ENCODE measurements around the gene RNU7-1. TPM values are rescaled to one million over a fixed set of nuclear protein-coding genes. Genes with fewer than 3 reads are reported as not detected.

RNU7-1 gene
- polyA plus RNA-seq, 3 donors from 2014 or later = not detected

DNA sequence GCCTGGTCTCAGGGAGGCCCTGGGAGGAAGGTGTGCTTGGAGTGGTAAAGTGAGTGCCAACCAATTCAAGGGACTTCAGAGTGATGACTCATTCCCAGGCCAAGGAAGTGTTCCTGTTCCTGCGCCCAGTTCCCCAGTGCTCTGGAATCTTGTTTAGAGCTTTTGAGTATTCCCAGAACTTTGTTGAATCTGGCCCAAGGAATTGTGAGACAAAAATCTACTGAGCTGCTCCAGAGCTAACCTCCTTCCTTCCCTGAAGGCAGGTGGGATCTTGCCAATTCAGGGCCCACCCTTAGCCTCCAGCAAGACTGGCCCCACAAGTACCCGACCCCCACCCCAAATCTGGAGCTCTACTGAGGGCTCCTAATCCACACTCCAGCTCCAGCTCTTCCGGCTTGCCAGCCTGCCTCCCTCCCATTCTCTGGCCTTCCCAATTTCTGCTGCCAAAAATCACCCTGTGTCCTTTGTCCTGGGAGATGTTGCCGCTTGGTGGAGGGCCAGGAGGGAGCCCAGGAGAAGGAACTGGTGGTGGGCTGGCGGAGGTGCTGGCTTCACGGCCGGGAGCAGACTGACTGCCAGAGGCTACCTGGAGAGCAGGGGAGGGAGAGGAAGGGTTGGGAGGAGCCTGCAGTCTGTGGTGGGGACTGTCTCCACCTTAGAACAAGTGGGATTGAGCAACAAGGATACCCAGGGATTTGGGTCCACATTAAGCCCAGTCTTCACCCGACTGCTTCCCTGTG, 17.9 kb upstream of the RNU7-1 start:
- Mint-ChIP-seq H3K4me1 (peaks cover 36 to 43% of the 10 kb centered on the region in 2 donors), H3K4me3 (peak overlapping the region; percentile 26 to 92 (median 60))

DNA sequence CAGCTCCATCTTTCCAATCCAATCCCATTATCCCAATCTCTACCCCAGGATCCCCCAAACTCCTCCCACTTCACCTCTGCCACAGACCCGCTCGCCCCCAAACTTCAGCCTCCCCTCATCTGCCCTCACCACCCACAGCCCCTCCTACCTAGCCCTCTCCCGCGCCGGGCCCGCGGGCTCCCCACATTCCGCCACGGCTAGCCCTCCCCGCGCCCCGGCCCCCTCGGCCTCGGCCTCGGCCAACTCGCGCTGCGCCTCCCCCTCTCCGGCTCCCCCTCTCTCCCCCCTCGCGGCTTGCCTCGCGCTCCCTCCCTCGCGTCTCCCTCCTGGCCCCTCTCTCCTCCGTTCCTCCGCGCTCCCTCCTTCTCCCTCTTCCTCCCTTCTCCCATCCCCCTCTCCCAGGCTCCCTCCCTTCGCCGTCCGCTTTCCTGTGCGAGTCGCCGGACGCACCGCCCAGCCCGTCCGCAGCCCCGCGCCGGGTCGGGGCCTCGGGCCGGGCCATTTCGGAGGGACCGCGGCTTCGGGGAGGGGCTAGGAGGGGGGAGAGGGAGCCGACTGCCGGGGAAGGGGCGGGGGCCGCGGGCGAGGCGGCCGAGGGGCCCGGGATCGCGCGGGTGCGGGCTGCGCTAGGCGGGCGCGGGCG, 16.1 kb upstream of the RNU7-1 start, which contains the start of gene ATN1:
Gene ATN1, plus strand, starts transcription at position 581 of the 643 bp plus-strand sequence. CDS start 6,043 bp downstream, outside the sequence.
- peak; percentile 46 to 53 (median 49) for DNase-seq
- no peaks in the 10 kb centered on the region for H3K36me3 Mint-ChIP-seq
- H3K4me3 Mint-ChIP-seq = peak within 1 kb of the TSS; percentile 81 to 92 (median 91)
- peak within 1 kb of the TSS; percentile 83 to 96 (median 90) for H3K27ac Mint-ChIP-seq
- peaks cover 36 to 43% of the 10 kb centered on the region in 2 donors for H3K4me1 Mint-ChIP-seq
- peaks cover 0 to 18% (median 7%) of the 10 kb centered on the region in 3 donors for H3K27me3 Mint-ChIP-seq (ENCODE audit: low read depth in 3 of 3)
- H3K9me3 Mint-ChIP-seq = no peaks in the 10 kb centered on the region

More for the DNA sequence above, 17.9 kb upstream of the RNU7-1 start:
- Mint-ChIP-seq H3K36me3 (no peaks in the 10 kb centered on the region), H3K27ac (peak overlapping the region in 4 of 6 donors; percentile 66 to 83 (median 76)), H3K9me3 (no peaks in the 10 kb centered on the region), H3K27me3 (ENCODE audit: low read depth in 3 of 3) (peaks cover 0 to 18% (median 7%) of the 10 kb centered on the region in 3 donors)
- DNase-seq = no peak

DNA sequence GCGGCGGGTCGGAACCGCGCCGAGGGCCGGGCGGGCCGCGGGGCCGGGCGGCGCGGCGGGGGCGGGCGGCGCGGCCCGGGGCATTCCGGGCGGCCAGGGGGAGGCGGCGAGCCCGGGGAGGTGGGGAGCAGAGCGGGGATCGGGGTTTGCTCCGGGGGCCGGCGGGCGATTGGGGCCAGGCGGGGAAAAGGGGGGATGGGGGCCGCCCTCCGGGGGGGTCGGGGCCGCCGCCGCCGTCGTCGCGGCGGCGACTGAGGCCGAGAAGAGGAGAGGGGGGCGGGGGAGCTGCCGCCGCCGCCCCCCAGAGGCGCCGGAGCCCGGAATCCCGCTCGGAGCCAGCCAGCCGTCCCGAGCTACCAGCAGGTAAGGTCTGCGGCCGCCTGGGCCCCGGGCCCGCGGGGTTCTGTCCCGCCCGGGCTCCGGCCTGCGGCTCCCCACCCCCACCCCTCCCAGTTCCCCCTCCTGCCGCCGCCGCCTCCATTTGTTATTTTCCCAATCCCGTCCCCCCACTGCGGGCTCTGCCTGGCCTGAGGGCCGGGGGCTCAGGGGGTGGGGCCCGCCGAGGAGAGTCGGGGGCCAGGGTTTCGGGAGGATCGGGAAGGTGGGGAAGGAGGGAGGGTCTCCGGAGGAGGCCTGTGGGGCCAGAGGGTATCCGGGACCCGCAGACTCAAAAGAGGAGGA, 15.5 kb upstream of the RNU7-1 start:
- no peaks in the 10 kb centered on the region for H3K9me3 Mint-ChIP-seq
- peak overlapping the region; percentile 71 to 89 (median 83) for H3K27ac Mint-ChIP-seq
- H3K4me3 Mint-ChIP-seq = peak overlapping the region; percentile 74 to 89 (median 85)
- H3K36me3 Mint-ChIP-seq = no peaks in the 10 kb centered on the region
- H3K4me1 Mint-ChIP-seq = peaks cover 36 to 43% of the 10 kb centered on the region in 2 donors
- DNase-seq = no peak
- H3K27me3 Mint-ChIP-seq (ENCODE audit: low read depth in 3 of 3) = peaks cover 0 to 18% (median 8%) of the 10 kb centered on the region in 3 donors

DNA sequence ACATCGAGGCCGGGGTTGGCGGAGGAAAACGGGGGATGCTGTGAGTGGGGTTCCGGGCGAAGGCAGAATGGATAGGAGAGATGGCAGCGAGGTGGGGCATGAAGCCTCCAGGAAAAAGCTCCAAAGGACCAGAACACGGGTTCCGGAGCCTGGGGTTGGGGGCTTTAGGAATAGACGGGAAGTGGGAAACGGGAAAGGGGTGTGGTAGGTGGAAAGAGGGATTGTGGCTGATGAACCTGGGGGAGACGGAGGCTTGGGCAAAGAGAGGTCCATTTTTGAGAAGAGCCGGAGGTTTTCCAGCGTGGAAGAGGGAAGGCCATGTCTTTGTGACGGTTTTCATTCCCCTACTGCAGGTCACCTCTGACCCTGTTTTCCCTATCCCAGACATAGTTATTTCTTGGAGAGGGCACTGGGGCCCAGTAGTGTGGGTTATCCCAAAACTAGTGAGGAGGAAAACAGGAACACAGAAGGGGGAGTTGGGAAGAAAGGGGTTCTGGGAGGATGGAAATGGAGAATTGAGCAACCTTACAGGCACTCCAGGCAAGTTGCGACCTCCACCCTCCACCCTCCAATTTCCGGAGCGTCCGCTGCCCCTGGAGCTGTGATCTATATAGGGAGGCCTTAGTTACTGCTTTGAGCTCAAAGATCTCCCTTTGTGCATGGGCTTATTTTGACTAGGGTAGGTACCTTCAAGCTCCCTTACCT, 14.8 kb upstream of the RNU7-1 start:
- no peak for DNase-seq
- H3K9me3 Mint-ChIP-seq = no peaks in the 10 kb centered on the region
- H3K36me3 Mint-ChIP-seq = no peaks in the 10 kb centered on the region
- peaks cover 0 to 18% (median 8%) of the 10 kb centered on the region in 3 donors for H3K27me3 Mint-ChIP-seq (ENCODE audit: low read depth in 3 of 3)
- H3K27ac Mint-ChIP-seq = peak overlapping the region; percentile 71 to 89 (median 83)
- H3K4me3 Mint-ChIP-seq = peak overlapping the region; percentile 74 to 89 (median 85)
- H3K4me1 Mint-ChIP-seq = peaks cover 36 to 43% of the 10 kb centered on the region in 2 donors

DNA sequence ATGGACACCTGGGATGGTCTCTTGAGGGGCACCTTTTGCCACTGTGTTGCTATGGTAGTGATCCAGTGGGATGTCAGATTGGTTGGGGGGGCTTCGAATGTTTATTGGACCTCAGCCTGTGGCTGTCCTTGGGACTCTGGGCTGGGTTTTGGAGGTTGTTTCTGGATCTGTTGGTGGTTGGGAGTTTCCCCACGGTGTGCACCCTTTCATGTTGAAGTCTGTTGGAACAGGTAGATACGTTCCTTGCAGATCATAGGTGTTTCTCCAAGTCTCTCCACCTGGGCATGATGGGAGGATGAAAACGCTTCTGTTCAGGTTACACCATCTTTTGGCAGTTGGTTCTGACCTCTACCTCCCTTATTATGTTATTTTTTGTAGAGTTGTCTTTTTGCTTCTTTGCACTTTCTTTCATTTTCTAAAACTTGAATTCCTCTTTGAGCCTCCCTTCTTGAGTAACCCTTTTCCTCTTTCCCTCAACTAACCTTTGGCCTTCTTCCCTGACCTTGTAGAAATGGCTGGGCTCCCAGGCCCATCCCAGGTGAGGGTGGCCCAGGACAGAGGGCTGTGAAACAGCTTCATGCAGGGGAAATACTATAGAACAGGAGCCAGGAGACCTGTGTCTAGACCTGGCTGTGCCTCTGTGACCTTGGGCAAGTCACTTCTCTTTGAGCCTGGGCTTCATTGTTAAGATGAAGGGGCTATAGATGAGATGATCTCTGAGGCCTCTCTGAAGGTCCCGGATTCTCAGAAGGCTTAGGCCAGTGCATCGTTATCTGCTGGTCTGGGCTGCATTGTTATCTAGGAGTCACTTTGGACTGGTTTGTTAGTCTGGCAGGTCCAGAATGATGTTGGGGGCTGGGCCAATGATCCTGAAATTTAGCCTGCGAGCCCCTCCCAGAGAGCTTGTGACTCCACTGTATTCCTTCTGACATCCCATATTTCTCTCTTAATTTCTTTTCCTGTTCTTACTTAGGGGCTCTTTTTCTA, 13.9 kb upstream of the RNU7-1 start:
- Mint-ChIP-seq H3K27me3 (ENCODE audit: low read depth in 3 of 3) (peaks cover 0 to 15% (median 8%) of the 10 kb centered on the region in 3 donors), H3K9me3 (no peaks in the 10 kb centered on the region), H3K36me3 (peaks cover 0 to 4% (median 0%) of the 10 kb centered on the region in 3 donors), H3K27ac (peak overlapping the region; percentile 68 to 87 (median 82)), H3K4me3 (peak overlapping the region; percentile 74 to 89 (median 85)), H3K4me1 (peaks cover 27 to 34% of the 10 kb centered on the region in 2 donors)
- no peak for DNase-seq

DNA sequence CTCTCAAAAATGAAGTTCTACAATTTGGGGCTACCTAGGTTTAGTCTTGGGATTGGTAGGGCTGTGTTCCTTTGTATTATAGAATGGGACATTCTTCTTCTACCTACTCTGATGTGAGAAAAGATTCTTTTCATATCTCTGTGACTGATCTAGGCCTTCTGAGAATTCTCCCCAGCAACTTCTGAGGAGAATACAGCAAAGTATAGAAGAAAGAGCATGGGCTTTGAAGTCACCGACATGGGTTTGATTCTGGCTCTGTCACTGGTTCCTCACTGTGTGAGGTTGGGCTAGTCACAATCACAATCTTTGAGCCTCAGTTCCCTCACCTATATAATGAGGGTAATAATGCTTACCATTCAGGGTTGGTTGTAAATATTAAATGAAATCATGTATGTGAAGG, 10.8 kb upstream of the RNU7-1 start:
- H3K4me1 Mint-ChIP-seq = peaks cover 30 to 32% of the 10 kb centered on the region in 2 donors
- peaks cover 0 to 7% (median 1%) of the 10 kb centered on the region in 3 donors for H3K27me3 Mint-ChIP-seq (ENCODE audit: low read depth in 3 of 3)
- H3K36me3 Mint-ChIP-seq = peaks cover 0 to 8% (median 0%) of the 10 kb centered on the region in 3 donors
- H3K4me3 Mint-ChIP-seq = no peak overlapping the region
- DNase-seq = no peak
- no peaks in the 10 kb centered on the region for H3K9me3 Mint-ChIP-seq
- peak overlapping the region in 2 of 6 donors; percentile 66 to 76 for H3K27ac Mint-ChIP-seq

DNA sequence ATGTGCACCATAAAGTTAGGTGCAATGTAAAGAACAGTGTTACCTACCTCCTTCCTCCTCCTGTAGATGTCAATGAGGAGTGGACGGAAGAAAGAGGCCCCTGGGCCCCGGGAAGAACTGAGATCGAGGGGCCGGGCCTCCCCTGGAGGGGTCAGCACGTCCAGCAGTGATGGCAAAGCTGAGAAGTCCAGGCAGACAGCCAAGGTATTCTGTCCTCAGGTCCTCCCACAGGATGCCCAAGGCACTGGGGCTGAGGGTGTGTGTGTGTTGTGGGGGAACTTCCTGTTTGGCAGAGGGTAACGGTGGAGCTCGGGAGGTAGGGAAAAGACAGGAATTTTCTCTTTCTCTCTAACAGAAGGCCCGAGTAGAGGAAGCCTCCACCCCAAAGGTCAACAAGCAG, 9.5 kb upstream of the RNU7-1 start:
- no peak for DNase-seq

DNA sequence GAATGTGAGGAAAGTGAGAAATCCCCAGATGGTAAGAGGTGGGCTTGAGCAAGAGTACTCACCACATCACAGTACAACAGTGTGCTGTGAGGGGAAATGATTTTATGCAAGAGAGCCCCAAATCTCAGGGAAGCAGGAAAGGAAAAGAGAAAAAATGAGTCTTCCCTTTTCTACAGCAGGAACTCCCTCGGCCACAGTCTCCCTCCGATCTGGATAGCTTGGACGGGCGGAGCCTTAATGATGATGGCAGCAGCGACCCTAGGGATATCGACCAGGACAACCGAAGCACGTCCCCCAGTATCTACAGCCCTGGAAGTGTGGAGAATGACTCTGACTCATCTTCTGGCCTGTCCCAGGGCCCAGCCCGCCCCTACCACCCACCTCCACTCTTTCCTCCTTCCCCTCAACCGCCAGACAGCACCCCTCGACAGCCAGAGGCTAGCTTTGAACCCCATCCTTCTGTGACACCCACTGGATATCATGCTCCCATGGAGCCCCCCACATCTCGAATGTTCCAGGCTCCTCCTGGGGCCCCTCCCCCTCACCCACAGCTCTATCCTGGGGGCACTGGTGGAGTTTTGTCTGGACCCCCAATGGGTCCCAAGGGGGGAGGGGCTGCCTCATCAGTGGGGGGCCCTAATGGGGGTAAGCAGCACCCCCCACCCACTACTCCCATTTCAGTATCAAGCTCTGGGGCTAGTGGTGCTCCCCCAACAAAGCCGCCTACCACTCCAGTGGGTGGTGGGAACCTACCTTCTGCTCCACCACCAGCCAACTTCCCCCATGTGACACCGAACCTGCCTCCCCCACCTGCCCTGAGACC, 8.0 kb upstream of the RNU7-1 start:
- no peak for DNase-seq
- Mint-ChIP-seq H3K27me3 (ENCODE audit: low read depth in 3 of 3) (peaks cover 0 to 1% (median 1%) of the 10 kb centered on the region in 3 donors), H3K36me3 (peaks cover 0 to 8% (median 0%) of the 10 kb centered on the region in 3 donors), H3K4me1 (peaks cover 20 to 21% of the 10 kb centered on the region in 2 donors), H3K27ac (peak overlapping the region; percentile 9 to 84 (median 78)), H3K9me3 (no peaks in the 10 kb centered on the region), H3K4me3 (peak overlapping the region; percentile 6 to 65 (median 60))

More for the DNA sequence above, 9.5 kb upstream of the RNU7-1 start:
- H3K9me3 Mint-ChIP-seq = no peaks in the 10 kb centered on the region
- H3K27me3 Mint-ChIP-seq (ENCODE audit: low read depth in 3 of 3) = peaks cover 0 to 3% (median 1%) of the 10 kb centered on the region in 3 donors
- peak overlapping the region in 4 of 6 donors; percentile 29 to 59 (median 42) for H3K27ac Mint-ChIP-seq
- H3K4me3 Mint-ChIP-seq = peak overlapping the region in 1 of 5 donors; percentile 4
- H3K36me3 Mint-ChIP-seq = peaks cover 0 to 8% (median 0%) of the 10 kb centered on the region in 3 donors
- peaks cover 31% of the 10 kb centered on the region in 2 donors for H3K4me1 Mint-ChIP-seq

DNA sequence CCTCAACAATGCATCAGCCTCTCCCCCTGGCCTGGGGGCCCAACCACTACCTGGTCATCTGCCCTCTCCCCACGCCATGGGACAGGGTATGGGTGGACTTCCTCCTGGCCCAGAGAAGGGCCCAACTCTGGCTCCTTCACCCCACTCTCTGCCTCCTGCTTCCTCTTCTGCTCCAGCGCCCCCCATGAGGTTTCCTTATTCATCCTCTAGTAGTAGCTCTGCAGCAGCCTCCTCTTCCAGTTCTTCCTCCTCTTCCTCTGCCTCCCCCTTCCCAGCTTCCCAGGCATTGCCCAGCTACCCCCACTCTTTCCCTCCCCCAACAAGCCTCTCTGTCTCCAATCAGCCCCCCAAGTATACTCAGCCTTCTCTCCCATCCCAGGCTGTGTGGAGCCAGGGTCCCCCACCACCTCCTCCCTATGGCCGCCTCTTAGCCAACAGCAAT, 7.4 kb upstream of the RNU7-1 start:
- DNase-seq = no peak
- no peaks in the 10 kb centered on the region for H3K9me3 Mint-ChIP-seq
- H3K4me3 Mint-ChIP-seq = peak overlapping the region; percentile 67 to 85 (median 84)
- H3K4me1 Mint-ChIP-seq = peaks cover 20 to 21% of the 10 kb centered on the region in 2 donors
- H3K27me3 Mint-ChIP-seq (ENCODE audit: low read depth in 3 of 3) = peaks cover 0 to 1% (median 1%) of the 10 kb centered on the region in 3 donors
- H3K27ac Mint-ChIP-seq = peak overlapping the region; percentile 69 to 87 (median 78)
- H3K36me3 Mint-ChIP-seq = peaks cover 0 to 8% (median 0%) of the 10 kb centered on the region in 3 donors

DNA sequence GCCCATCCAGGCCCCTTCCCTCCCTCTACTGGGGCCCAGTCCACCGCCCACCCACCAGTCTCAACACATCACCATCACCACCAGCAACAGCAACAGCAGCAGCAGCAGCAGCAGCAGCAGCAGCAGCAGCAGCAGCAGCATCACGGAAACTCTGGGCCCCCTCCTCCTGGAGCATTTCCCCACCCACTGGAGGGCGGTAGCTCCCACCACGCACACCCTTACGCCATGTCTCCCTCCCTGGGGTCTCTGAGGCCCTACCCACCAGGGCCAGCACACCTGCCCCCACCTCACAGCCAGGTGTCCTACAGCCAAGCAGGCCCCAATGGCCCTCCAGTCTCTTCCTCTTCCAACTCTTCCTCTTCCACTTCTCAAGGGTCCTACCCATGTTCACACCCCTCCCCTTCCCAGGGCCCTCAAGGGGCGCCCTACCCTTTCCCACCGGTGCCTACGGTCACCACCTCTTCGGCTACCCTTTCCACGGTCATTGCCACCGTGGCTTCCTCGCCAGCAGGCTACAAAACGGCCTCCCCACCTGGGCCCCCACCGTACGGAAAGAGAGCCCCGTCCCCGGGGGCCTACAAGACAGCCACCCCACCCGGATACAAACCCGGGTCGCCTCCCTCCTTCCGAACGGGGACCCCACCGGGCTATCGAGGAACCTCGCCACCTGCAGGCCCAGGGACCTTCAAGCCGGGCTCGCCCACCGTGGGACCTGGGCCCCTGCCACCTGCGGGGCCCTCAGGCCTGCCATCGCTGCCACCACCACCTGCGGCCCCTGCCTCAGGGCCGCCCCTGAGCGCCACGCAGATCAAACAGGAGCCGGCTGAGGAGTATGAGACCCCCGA, 6.8 kb upstream of the RNU7-1 start:
- Mint-ChIP-seq H3K27me3 (ENCODE audit: low read depth in 3 of 3) (peaks cover 0 to 1% (median 1%) of the 10 kb centered on the region in 3 donors), H3K36me3 (peaks cover 0 to 8% (median 0%) of the 10 kb centered on the region in 3 donors), H3K4me1 (peaks cover 20 to 21% of the 10 kb centered on the region in 2 donors), H3K4me3 (peak overlapping the region; percentile 67 to 85 (median 84)), H3K9me3 (no peaks in the 10 kb centered on the region), H3K27ac (peak overlapping the region; percentile 69 to 87 (median 81))
- no peak for DNase-seq

Data from immature natural killer cell (primary cell).